Measurements from ENCODE around the gene KRT4.

The KRT4 gene

GRCh38 chr12:52821826-52822660 lies 8.1 kb upstream of the KRT4 start:
- no peak for DNase-seq

DNA sequence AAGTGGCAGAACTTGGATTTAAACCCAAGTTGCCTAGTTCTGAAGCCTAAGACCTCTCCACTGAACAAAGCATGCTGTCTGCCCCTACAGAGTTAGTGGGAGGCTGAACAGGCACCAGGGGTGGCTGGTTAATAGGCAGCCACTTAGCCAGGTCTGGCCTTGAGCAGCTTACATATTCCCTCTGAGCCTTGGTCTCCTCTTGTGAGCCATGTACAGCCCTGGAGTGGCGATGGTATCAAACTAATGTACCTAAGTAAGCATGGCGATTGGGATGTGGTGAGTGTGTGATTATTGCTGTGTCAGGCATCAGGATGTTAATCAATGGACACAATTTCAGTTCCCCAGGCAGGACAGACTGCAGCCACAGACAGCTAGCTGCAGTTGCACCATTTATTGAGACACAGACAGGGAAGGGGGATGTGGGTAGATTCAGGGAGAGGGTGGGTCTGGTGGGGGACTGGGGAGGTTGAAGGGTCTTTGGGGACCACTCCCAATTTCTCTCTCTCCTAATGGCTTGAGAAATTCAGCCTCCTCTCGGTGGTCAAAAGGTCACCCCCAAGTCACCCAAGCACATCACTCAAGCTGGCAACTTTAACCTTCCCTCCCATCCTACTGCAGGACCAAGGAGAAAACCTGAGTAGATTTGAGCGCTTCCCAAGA lies 7.3 kb upstream of the KRT4 start:
- no peak for DNase-seq

DNA sequence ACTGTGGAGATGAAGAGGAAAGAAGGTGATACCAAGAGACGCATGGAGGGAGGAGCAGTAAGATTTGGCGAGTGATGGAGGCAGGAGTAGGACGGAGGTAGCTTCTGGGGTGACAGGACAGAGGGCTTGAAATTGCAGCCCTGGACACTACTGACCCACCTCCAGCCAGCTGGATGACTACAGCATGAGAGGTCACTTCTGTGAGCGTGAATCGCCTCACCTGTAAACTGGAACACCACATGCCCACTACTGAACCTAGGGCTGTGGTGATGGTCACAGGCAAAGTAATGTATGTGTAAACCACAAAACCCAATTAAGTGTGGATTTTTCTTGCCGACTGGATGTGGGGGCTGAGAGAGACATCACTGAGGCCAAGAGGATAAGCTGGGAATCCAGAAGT lies 6.6 kb upstream of the KRT4 start:
- no peak for DNase-seq

GRCh38 chr12:52819731-52820510 lies 6.0 kb upstream of the KRT4 start:
- DNase-seq: no peak

DNA sequence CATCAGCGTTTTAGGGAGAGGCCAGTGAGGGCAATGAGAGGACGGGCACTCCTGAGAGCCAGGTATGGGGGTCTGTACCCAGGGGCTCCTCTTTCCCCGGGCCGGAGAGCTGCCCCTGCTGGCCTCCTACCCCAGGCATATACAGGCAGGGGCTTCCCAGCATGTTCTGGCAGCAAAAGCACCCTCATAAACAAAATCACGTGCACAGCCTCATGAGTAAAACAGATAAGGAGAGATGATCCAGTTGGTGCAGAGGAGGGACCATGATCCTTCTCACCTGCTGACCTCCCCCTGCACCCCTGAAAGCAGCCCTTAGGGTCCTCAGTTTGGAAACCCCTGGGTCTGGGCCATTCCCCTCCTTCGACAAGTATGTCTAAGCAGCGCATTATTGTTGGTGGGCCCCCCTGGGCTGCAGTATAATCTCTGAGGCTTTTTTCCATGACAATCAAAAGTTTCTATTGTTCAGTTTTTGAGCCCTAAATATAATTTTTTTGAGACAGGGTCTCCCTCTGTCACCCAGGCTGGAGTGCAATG lies 5.0 kb upstream of the KRT4 start:
- no peak for DNase-seq

DNA sequence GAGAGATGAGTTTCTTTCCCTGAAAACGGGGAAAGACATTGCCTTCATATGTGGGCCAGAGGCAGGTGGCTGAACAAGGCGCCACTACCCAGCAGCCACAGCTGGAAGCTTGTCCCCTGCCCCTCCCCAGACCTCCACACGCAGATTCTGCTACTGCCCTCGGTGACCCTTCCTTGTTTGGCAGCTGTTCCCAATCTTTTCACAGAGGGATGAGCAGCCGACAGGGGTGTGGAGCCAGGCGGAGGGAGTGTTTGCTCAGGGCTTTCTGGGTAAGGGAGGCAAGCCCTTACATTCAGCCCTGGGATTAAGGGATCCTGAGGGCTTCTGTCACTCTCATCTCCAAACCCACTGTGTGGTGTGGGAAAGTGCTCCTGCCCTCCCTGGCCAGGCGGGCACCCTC lies 4.5 kb upstream of the KRT4 start:
- no peak for DNase-seq

GRCh38 chr12:52817699-52818238 lies 3.9 kb upstream of the KRT4 start:
- DNase-seq: no peak

DNA sequence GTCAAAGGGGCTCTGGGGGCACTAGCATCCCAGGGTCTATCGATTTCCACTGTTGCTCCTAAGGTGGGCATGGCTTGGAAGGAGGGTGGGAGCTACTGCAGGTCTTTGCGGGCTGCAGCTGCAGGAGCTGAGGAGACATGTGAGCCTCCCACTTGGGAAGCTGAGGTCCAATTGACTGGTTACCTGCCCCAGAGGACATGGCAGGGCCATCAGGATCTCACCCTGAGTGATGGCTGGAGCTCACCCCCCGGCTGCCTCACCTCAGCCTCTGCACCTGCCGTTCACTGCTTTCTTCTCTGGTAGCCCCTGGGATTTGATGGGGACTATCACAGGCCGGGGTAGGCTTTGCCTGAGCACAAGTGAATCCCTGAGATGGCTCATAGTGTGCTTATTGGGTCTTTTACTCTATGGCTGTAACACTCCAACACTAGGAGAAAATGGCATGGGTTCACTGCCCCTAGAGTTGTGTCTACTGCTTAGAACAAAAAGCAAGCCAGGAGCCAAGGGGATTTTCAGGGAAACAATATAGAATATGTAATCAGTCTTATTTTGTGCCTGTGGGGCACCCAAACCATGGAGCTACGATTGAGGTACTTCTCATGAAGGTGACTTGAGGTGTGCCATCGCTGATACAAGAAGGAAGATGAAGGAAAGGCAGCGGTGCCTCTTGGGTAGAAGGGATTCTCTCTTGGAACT lies 3.2 kb upstream of the KRT4 start:
- no peak for DNase-seq

GRCh38 chr12:52815676-52816588 lies 2.0 kb upstream of the KRT4 start:
- DNase-seq: no peak

DNA sequence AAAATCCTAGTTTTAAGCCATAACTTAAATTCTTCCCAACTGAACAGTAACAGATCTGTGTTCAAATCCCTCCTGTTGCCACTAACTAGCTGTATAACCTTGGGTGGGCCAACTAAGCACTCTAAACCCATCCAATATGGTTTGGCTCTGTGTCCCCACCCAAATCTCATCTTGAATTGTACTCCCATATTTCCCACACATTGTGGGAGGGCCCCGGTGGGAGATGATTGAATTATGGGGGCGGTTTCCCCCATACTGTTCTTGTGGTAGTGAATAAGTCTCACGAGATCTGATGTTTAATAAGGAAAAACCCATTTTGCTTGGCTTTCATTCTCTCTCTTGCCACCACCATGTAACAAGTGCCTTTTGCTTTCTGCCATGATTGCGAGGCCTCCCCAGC lies 1.2 kb upstream of the KRT4 start:
- DNase-seq: no peak

DNA sequence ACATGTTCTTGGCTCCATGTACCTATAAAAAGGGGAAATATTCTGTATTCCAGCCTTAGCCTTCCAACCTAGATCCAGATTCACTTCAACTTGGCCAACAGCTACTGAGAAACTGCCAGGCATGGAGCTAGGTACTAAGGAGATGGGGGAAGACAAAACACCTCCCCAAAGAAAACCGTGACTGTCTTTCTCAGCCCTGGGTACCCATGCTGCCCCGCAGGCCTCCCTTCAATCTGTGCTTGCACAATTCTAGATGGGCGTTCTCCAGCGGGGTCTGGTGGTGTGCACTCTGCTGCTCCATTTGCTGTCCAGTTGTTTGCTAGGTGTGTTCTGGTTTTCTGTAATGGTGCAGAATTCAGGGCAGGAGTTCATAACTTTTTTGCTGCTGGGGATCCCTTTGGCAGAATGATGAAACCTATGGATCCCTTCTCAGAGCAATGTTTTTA lies 817 bp upstream of the KRT4 start:
- no peak for DNase-seq

GRCh38 chr12:52813203-52813819 lies 605 bp downstream of the KRT4 start:
- DNase-seq: no peak

- DNase-seq: no peak
Measured at GRCh38 chr12:52812749-52813148, 1.2 kb downstream of the KRT4 start.

DNA sequence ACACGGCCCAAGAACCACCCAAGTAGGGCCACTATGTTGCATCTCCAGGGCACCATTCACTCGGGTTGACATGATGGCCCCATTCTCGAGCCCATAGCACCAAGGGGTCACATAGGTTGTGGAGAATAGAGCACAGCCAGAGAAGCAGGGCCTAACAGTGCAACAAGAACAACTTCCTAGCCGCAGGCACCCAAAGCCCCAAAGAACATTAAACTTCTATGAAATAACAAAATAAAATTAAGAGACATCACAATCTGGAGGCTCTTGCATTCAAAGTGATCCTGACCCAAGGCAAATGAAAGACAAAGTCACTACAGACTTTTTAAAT lies 1.9 kb downstream of the KRT4 start:
- DNase-seq: no peak

GRCh38 chr12:52811191-52812072 lies 2.5 kb downstream of the KRT4 start:
- DNase-seq: no peak

DNA sequence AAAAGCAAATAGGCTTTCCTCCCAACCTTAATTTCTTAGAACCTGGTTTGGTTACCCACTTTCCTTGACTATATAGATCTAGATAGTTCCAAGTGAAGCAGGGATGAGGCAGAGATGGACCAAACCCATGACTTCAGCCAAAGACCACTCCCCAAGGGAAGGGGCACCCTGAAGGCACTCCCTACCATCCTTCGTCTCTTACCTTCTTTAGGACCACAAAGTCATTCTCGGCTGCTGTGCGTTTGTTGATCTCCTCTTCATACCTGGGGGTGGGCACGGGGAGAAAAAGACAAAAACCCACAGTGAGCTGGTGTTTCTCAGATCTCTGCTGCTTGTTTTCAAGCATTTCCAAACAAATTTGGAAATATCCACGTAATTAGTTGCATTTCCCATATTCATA lies 3.4 kb downstream of the KRT4 start:
- no peak for DNase-seq

DNA sequence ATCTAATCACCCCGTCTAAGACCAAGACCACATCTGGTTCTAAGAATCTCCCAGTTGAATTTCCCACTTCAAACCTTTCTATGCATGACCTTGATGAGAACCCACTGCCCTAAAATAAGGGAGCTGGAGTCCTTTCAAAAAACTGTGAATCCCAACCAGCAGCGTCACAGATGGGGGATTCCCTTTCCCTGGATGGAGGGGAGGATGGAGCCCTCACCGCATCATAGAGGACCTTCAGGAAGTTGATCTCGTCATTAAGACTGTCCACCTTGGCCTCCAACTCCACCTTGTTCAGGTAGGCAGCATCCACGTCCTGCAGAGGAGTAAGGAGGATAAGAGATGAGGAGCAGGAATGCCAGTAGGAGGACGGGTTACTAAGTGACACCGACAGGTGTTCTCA lies 4.8 kb downstream of the KRT4 start:
- no peak for DNase-seq

DNA sequence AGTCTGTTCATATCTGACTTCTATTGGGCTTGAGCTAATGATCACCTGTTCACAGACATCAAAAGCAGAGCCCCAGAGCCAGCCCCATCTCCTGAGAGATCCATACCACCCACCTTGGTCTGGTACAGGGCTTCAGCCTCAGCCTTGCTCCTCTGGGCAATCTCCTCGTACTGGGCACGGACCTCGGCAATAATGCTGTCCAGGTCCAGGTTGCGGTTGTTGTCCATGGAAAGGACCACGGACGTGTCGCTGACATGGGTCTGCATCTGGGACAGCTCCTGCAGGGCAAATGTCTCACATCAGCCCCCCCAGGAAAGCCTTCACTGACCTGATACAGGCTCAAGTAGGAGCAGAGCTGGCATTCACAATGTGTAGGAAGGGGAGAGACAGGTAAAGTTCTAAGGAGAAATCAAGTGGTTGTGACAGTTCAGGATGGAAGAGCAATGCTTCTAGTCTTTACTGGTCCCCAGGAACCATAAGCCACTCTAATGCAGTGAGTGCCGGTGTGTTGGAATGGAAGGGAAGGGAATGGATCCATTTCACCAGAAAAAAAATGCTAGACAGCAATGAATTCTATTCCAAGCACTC lies 5.2 kb downstream of the KRT4 start:
- DNase-seq: no peak
